HG03460 (cell line): Measurements from ENCODE around the gene BCAS1.

Source experiments
- ATAC-seq: cut with Tn5 transposase; IDR thresholded peaks from one replicate; pipeline ENCODE4 v1.9.1; 2021; ENCODE audit not compliant: unreplicated experiment

BCAS1 gene

DNA sequence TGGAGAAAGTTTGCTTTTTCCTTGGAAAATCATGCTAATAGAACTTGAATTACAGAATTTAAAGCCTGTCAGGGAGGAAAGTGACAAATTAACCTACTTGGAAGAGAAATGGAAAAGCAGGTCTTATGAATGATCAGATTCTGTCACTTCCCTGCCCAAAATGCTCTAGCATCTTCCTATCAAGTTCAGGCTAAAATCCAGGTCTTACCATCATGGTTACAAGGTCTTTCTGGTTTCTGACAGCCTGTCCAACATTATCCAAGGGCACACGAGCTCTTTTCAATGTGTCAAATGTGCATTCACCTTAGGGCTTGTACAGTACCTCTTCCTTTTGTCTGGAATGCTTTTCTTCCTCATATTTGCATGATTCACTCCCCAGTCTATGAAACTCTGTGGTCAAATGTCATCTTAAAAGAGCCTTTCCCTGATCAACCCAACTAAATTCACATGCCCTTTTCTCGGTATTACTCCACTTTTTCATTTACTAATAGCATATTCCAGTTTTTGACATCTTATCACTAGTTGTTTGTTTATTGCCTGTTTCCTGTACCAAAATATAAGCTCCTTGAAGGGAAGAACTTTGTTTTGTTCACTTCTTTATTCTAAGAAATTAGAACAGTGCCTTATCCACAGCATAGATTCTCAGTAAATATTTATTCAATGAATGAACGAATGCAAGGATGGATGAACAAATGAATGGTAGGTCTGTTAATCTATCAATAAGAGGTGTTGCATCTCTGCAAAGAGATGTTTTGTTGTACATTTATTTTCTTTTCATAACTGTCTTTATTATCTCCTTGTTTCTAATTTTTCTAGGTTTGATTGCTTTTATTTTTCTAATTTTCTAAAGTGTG, 139.5 kb downstream of the BCAS1 start:
- ATAC-seq, result no peak

DNA sequence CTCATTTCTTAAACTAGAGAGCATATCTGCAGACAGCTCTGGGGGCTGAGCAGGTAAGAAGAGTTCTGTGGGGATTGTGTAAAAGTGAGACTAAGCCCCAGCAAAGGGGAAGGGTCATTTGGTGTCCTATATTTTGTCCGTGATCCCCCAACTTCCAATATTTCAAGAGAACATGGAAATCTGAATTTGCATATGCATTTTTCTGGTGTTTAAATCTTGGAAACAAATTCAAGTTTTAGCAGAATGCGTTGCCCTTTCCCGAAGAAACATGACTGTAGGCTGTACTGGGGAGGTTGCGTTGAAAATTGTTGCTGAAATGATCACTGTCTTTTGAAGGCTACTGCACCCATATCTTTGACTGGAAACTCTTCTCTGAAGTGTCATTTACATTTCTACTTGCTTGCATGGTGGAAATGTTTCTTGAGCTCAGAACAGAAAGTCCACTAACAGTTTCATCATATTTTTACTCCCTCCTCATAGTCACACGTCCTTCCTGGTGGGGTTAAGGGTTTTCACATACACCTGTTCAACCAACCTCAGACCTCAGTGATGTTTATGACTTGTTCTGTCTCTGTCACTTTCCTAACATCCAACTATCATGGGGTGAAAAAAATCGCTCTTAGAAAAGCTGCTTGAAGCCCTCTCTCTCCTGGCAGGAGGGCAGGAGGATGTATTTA, 140.3 kb downstream of the BCAS1 start:
- peak; percentile 66 for ATAC-seq

- ATAC-seq, result no peak
Observed at GRCh38 chr20:53929399-53929798, 141.0 kb downstream of the BCAS1 start.

DNA sequence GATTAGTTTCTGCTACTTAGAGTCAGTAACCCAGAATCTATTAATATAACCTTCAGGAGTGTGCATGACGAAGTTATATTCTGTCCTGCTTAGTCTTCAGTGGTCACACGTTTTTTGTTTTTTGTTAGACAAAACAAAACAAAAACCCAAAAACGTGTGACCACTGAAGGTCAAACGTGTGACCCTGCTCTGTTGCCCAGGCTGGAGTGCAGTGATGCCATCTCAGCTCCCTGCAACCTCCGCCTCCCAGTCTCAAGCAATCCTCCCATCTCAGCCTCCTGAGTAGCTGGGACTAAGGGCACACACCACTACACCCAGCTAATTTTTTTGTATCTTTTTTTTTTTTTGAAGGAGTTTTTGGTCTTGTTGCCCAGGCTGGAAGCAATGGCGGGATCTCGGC, 142.4 kb downstream of the BCAS1 start:
- ATAC-seq, result no peak

DNA sequence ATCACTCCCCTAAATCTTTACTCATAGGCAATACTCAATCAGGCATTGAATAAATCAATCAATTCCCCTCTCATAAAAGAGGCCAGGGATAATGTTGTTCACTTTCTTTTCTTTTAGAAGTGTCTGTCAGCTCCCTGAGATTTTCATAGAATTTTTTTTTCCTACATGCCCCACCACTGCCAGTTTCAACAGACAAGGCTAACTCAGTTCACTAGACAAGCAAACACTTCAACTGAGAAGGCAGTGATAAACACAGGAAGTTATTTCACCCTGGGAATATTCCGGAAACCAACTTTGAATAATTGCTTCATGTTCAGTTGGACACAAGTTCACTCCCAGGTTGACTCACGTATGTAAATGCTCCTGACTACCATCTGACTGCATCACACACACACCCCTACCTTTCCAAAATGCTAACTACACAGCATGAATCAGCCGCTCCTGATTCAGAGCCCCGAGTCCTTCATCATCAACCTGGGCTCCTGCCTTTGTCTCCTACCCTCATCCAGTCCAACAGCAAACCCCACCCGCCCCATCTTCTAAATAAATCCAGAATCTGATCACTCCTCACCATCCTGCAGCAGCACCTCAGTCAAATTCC, 143.9 kb downstream of the BCAS1 start:
- ATAC-seq, result peak; percentile 63

DNA sequence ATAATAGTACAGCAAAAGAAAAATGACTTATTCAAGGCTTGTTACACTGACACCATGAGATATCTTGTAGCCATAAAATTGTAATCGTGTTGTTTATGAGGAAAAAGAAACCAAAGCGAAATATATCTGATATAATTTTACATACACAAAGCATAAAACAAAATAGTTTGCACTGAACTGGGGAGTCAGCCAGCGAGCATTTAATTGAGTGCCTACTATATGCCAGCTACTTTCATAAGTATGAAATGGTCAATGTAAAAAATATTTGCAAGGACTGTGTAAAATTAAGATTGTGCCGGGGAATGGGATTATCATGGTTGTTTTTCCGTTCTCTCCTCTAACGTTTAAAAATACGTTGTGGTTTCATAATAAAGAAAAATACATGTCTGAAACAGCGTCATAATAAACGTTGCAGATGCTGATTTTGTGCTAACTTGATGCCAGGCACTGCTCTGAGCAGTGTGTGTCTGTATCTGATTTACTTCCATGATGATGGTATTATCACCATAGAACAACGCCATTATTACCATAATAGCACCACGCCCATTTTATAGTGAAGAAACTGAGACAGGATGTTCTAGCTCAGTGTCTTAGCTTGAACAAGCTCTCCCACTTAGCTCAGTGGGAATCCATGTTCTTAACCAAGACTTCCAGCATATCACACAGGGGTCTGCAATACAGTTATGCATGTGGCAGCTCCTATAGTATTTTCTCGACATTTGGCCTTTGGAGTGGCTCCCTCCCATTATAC, 144.6 kb downstream of the BCAS1 start:
- ATAC-seq, result no peak

DNA sequence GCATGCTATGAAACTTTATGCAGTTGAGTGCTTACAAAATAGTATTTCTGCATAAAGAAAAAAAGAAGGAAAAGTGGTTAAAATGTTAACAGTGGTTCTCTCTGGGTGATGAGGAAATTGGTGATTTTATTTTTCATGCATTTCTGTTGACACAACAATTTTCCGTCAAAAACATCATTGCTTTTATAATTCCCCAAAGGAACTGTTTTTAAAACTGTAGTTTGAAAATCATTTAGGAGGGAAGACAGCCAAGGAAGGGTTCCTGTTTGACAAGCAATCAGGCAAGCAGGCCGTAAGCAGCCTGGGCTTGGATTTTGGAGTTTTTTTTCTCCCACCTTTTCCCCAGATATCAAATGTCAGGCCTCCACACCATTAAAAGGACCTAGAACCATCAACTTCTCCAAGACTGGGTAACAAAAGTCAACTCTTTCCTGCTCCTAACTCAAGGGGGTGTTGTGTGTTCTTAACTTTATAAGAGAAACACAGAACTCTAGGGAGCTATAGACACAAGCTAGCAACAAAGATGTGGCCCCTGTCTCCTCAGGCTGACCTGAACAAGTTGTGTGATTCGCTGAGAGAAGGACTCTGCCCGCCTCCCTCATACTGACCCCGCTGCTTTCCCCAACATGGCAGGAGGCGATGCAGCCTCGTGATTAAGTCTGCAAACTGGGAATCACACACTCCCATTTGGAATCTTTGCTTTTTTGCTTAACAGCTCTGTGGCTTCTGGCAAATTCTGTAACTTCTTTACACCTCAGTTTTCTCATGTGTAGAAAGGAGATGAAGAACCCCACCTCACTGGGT, 146.6 kb downstream of the BCAS1 start:
- no peak for ATAC-seq

DNA sequence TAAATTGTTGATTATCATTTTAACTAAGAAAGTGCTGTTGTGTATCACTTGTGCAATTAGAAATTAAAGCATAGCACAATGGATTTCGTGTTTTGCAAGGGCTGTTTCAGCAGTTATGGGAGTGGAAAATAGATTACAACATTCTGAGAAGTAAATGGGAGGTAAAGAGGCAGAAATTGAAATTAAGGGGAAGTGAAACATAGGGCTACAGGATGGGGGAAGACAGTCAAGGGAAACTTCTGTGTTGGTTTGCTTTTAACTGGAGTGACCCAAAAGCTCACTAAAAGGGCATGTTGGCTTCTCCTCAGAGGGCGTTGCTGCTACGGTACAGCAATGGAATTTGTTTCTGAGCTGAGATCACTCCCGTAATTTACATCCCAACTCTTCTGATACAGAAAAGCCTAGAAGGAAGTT, 147.5 kb downstream of the BCAS1 start:
- ATAC-seq, result peak; percentile 50

- ATAC-seq, result no peak
Observed at GRCh38 chr20:53921443-53921973, 148.9 kb downstream of the BCAS1 start.

DNA sequence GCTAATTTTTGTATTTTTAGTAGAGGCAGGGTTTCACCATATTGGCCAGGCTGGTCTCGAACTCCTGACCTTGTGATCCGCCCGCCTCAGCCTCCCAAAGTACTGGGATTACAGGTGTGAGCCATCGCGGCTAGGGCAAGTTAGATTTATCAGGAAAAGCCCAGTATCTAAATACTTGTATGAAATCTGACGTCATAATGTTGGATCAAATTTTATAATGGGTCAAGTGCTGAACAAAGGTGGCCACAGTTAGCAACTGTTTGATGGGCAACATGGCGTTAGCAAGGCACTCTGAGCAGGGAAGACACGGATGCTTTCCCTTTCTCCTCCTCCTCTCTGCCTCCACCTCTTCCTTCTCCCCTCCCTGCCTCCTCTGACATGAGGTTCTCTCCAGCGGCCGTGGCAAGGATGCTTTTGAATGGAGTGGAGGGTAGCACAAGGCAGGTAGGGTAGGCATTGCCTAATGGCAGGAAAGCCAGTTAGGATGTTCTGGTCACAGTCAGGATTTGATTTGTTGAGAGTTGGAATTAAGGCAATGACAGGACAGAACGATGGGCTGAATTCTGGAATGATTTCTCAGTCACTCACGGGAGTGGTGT, 149.6 kb downstream of the BCAS1 start:
- no peak for ATAC-seq

DNA sequence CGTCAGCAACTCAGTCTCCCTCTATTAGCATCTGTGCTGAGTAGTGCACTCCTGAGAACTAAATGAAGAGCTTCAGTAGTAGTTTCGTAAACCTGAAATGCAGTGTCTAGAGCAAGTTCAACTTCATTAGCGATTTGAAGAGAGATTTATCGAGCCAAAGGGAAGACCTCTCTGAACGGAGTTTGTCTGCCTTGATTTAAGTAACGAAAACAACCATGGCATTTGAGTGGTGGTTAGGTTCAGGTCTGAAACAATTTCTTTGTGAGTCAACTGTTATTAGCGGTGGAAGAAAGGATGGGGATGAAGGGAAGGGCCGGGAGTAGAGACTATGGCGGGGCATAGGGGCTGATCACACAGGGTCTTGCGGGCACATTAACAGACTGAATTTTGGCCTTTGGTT, 150.5 kb downstream of the BCAS1 start:
- ATAC-seq, result no peak

GRCh38 chr20:53918949-53919361, 151.4 kb downstream of the BCAS1 start:
- ATAC-seq, result no peak

DNA sequence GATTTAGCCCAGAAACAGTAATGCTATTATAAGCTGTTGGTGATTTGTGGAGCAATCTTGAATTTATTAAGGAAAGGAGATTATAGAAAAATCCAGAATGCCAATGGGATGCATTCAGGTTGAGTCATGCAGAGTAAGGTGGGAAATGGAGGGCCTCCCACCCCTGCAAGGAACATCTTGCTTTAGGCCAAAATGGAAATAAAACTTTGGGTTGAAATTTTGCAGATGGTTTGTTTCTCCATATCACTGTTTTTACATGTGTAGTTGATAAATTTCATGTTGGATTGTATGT, 152.4 kb downstream of the BCAS1 start:
- ATAC-seq, result no peak

DNA sequence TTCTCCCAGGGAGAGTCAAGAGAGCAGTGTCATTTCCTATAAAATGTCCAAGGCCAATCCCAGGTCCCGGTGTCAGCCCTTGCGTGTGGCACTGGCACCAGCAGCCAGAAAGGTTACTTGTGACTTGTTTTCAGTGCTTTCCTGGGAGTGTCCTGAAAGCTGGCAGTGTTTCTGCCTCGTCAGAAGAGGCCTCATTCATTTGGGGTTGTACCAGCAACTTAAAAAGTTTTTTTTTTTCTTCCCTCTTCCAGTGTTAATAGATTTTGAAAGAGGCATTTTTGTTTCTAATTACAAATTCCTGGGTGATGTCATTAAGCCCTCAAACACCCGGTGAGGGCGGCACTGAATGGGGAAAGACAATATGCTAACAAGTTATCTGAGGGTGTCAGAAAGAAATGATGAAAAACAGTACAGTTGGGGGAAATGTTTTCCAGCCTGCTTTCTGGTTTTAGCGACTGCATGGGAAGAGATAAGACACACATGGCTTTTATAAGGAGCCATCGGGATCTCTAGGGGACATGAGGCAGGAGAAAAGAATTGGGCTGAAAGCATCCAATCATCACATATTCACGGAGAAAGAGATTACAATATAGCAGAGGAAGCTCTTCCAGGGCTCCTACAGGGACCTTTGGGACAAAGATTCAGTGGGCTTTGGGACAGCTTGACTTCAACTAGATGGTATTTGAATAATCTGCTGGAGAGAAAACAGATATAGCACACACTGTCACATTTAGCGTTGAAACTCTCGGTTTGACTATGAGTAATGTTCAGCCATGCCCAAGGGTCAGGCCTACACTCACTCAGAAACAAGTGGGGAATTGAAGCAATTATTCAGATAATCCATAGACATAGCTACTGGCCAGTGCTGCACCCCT, 153.0 kb downstream of the BCAS1 start:
- peak; percentile 66 for ATAC-seq

DNA sequence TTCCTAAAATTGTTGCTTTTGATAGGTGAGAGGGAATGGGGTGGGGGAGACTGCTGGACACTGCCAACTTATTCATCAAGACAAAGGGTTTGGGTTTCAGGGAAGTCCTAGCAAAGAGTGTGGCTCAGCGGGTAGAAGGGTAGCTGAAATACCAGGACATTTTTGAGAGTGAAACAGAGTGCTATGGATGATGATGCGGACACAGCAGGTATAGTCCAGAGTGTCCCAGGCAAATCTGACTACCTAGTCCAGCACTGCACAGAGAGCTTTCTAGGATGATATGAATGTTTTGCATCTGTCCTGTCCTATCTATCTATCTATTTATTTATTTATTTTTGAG, 154.3 kb downstream of the BCAS1 start:
- no peak for ATAC-seq

DNA sequence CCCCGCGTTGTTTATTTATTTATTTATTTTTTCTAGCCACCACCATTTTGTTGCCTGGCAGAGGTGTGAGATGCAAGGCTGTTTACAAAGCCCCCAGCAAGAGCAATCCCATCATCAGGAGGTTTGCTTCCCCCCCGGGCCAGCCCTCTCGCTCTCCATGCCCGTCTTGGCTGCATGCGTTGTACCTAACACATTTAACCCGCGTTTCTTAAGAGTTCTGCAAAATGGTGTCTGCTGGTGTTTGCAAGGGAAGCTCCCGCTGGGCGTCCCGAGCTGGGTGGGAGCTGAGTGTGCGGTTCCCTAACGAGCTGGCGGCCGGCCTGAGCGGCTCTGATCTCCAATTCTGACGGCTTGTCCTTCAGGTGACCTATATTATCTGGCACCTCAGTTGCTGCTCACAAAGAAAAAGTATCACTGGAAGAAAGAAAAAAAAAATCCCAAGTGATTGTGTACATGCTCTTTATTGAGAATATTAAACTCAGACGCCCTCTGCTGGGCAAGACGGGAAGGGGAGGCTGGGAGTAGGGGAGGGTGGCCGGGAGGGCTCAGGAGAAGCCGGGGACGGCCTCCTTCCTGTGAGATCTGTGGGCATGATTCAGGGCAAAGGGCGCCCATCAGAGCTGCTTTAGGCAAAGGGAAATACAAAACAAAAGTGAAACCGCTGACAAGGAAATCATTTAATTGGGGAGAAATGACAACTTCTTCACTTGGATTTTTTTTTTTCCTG, 154.8 kb downstream of the BCAS1 start:
- ATAC-seq, result peak; percentile 62

GRCh38 chr20:53914781-53915445, 155.5 kb downstream of the BCAS1 start:
- no peak for ATAC-seq
